ENCODE results near the gene KRTAP3-2. TPM values are rescaled to one million over a fixed set of nuclear protein-coding genes. Genes with fewer than 3 reads are reported as not detected.

Gene KRTAP3-2
- total and polyA plus RNA-seq, 2 experiments from 2014 or later = not detected

DNA sequence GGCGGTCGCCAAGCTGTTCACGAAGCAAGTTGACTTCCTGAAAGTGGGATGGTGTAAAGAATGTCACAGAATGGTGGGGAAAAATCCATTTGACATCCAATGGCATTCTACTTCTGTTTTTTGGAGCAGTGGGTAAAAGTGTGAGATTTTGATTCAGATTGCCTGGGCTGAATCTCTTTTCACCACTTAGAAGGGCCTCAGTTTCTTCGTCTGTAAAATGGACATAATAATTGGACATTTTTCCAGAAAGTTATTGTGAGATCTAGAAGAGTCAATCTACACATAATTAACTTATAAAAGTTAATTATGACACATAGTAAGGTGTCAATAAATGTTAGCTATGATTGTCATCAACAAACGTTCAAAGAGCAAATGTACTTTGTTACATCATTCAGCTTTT is 18.6 kb downstream of the KRTAP3-2 start:
- no peak for TF ChIP-seq EZH2phosphoT487 (IDR thresholded peaks at IDR 0.05; ENCODE audit: insufficient read depth, low read depth)
- TF ChIP-seq EZH2 (IDR thresholded peaks at IDR 0.05; ENCODE audit: insufficient read depth, poor library complexity, severe bottlenecking) = no peak
- Histone ChIP-seq H4K20me1 (ENCODE audit: insufficient read depth) (no peaks in the 10 kb centered on the region), H3K27me3 (replicated peaks; ENCODE audit: insufficient read depth) (no peaks in the 10 kb centered on the region), H2AFZ (no peak overlapping the region), H3F3A (ENCODE audit: insufficient read depth) (no peaks in the 10 kb centered on the region), H3K36me3 (ENCODE audit: low read depth) (no peaks in the 10 kb centered on the region), H3K79me2 (ENCODE audit: insufficient read depth) (no peaks in the 10 kb centered on the region), H3K4me3 (no peak overlapping the region), H3K27ac (no peak overlapping the region), H3K9me3 (ENCODE audit: low read depth) (no peaks in the 10 kb centered on the region), H3K9me2 (ENCODE audit: insufficient read depth) (no peaks in the 10 kb centered on the region), H3K9ac (no peak overlapping the region), H3K4me1 (ENCODE audit: insufficient read depth) (no peaks in the 10 kb centered on the region), H3K4me2 (ENCODE audit: unreplicated experiment) (no peak overlapping the region)
- no peak for DNase-seq
- WGBS, 2 experiments (ENCODE audit: low coverage in 1 of 2, low lambda C conversion rate in 2 of 2, missing lambda C conversion rate in 2 of 2) = 51 to 53% methylated on average over 5 of the region's 5 CpGs
- in situ Hi-C loops (cut with MboI) = no loop called here

- no peak overlapping the region for H2AFZ ChIP-seq
- WGBS, 2 experiments (ENCODE audit: low coverage in 1 of 2, low lambda C conversion rate in 2 of 2, missing lambda C conversion rate in 2 of 2) = 76 to 96% methylated on average over 8 of the region's 8 CpGs
- no peaks in the 10 kb centered on the region for H3K9me2 ChIP-seq (ENCODE audit: insufficient read depth)
- no peak overlapping the region for H3K4me3 ChIP-seq
- no peaks in the 10 kb centered on the region for H3K9me3 ChIP-seq (ENCODE audit: low read depth)
- H3K4me2 ChIP-seq (ENCODE audit: unreplicated experiment) = no peak overlapping the region
- H3K27me3 ChIP-seq (replicated peaks; ENCODE audit: insufficient read depth) = no peaks in the 10 kb centered on the region
- TF ChIP-seq EZH2phosphoT487 (IDR thresholded peaks at IDR 0.05; ENCODE audit: insufficient read depth, low read depth) = no peak
- TF ChIP-seq EZH2 (IDR thresholded peaks at IDR 0.05; ENCODE audit: insufficient read depth, poor library complexity, severe bottlenecking) = no peak
- no peaks in the 10 kb centered on the region for H3K4me1 ChIP-seq (ENCODE audit: insufficient read depth)
- no peaks in the 10 kb centered on the region for H3K36me3 ChIP-seq (ENCODE audit: low read depth)
- no peak for DNase-seq
- H3K9ac ChIP-seq = no peak overlapping the region
- no peaks in the 10 kb centered on the region for H4K20me1 ChIP-seq (ENCODE audit: insufficient read depth)
- no peaks in the 10 kb centered on the region for H3F3A ChIP-seq (ENCODE audit: insufficient read depth)
- no peak overlapping the region for H3K27ac ChIP-seq
- in situ Hi-C loops (cut with MboI) = no loop called here
- H3K79me2 ChIP-seq (ENCODE audit: insufficient read depth) = no peaks in the 10 kb centered on the region
Measured at GRCh38 chr17:40980596-40980995, 19.1 kb downstream of the KRTAP3-2 start.

DNA sequence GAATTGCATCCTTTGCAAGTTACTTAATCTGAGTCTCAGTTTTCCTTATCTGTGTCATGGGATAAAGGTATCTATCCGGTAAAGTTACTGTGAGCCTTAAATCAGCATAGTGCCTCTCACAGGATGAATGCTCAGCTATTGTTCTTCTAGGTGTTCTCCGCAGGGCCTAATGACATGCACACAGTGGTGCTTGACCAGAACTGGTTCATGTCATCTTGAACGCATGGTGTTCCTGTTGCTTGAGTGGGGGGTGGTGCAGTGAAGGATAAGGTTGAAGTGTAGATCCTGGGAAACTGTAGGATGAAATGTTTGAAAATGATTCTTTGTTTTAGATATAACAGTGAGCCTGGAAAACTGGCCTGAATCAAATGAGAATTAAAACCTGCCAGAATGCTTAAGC is 19.6 kb downstream of the KRTAP3-2 start:
- Histone ChIP-seq H3K4me1 (ENCODE audit: insufficient read depth) (no peaks in the 10 kb centered on the region), H4K20me1 (ENCODE audit: insufficient read depth) (no peaks in the 10 kb centered on the region), H3K9me2 (ENCODE audit: insufficient read depth) (no peaks in the 10 kb centered on the region), H3K27ac (no peak overlapping the region), H3K4me2 (ENCODE audit: unreplicated experiment) (no peak overlapping the region), H3K36me3 (ENCODE audit: low read depth) (no peaks in the 10 kb centered on the region), H2AFZ (no peak overlapping the region), H3K9ac (no peak overlapping the region), H3K27me3 (replicated peaks; ENCODE audit: insufficient read depth) (no peaks in the 10 kb centered on the region), H3K9me3 (ENCODE audit: low read depth) (no peaks in the 10 kb centered on the region), H3K79me2 (ENCODE audit: insufficient read depth) (no peaks in the 10 kb centered on the region), H3F3A (ENCODE audit: insufficient read depth) (no peaks in the 10 kb centered on the region), H3K4me3 (no peak overlapping the region)
- in situ Hi-C loops (cut with MboI) = no loop called here
- DNase-seq = no peak
- WGBS, 2 experiments (ENCODE audit: low coverage in 1 of 2, low lambda C conversion rate in 2 of 2, missing lambda C conversion rate in 2 of 2) = 96% methylated on average over 3 of the region's 3 CpGs
- TF ChIP-seq EZH2 (IDR thresholded peaks at IDR 0.05; ENCODE audit: insufficient read depth, poor library complexity, severe bottlenecking) (no peak), EZH2phosphoT487 (IDR thresholded peaks at IDR 0.05; ENCODE audit: insufficient read depth, low read depth) (no peak)

- Histone ChIP-seq H3F3A (ENCODE audit: insufficient read depth) (no peaks in the 10 kb centered on the region), H3K4me3 (no peak overlapping the region), H3K4me1 (ENCODE audit: insufficient read depth) (no peaks in the 10 kb centered on the region), H3K27me3 (replicated peaks; ENCODE audit: insufficient read depth) (no peaks in the 10 kb centered on the region), H3K4me2 (ENCODE audit: unreplicated experiment) (no peak overlapping the region), H3K9ac (no peak overlapping the region), H4K20me1 (ENCODE audit: insufficient read depth) (no peaks in the 10 kb centered on the region), H3K27ac (no peak overlapping the region), H3K9me2 (ENCODE audit: insufficient read depth) (no peaks in the 10 kb centered on the region), H3K36me3 (ENCODE audit: low read depth) (no peaks in the 10 kb centered on the region), H2AFZ (no peak overlapping the region), H3K9me3 (ENCODE audit: low read depth) (no peaks in the 10 kb centered on the region), H3K79me2 (ENCODE audit: insufficient read depth) (no peaks in the 10 kb centered on the region)
- TF ChIP-seq EZH2phosphoT487 (IDR thresholded peaks at IDR 0.05; ENCODE audit: insufficient read depth, low read depth) (no peak), EZH2 (IDR thresholded peaks at IDR 0.05; ENCODE audit: insufficient read depth, poor library complexity, severe bottlenecking) (no peak)
- in situ Hi-C loops (cut with MboI) = no loop called here
- DNase-seq = no peak
- WGBS, 2 experiments (ENCODE audit: low coverage in 1 of 2, low lambda C conversion rate in 2 of 2, missing lambda C conversion rate in 2 of 2) = 79% methylated on average over 13 of the region's 13 CpGs
Measured at GRCh38 chr17:40978575-40979151, 21.0 kb downstream of the KRTAP3-2 start.

DNA sequence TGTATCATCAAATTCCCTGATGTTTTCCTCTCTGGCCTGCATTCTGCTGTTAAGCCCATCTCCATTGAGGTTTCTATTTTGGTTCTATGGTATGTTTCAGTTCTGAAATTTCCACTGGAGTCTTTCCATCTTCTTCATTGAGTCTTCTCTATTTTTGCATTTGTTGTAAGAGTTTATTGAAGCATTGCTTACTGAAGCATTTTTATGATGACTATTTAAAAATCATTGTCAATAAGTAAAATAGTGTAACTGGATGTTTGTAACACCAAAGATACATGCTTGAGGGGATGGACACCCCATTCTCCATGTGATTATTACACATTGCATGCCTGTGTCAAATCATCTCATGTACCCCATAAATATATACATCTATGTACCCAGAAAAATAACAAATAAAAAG is 24.2 kb downstream of the KRTAP3-2 start:
- TF ChIP-seq EZH2 (IDR thresholded peaks at IDR 0.05; ENCODE audit: insufficient read depth, poor library complexity, severe bottlenecking) = no peak
- no peak for TF ChIP-seq EZH2phosphoT487 (IDR thresholded peaks at IDR 0.05; ENCODE audit: insufficient read depth, low read depth)
- Histone ChIP-seq H3K4me1 (ENCODE audit: insufficient read depth) (no peaks in the 10 kb centered on the region), H3K27me3 (replicated peaks; ENCODE audit: insufficient read depth) (no peaks in the 10 kb centered on the region), H3K9me2 (ENCODE audit: insufficient read depth) (no peaks in the 10 kb centered on the region), H3K79me2 (ENCODE audit: insufficient read depth) (no peaks in the 10 kb centered on the region), H3K36me3 (ENCODE audit: low read depth) (no peaks in the 10 kb centered on the region), H3K9me3 (ENCODE audit: low read depth) (no peaks in the 10 kb centered on the region), H3K27ac (no peak overlapping the region), H4K20me1 (ENCODE audit: insufficient read depth) (no peaks in the 10 kb centered on the region), H2AFZ (no peak overlapping the region), H3F3A (ENCODE audit: insufficient read depth) (no peaks in the 10 kb centered on the region), H3K4me3 (no peak overlapping the region), H3K4me2 (ENCODE audit: unreplicated experiment) (no peak overlapping the region), H3K9ac (no peak overlapping the region)
- in situ Hi-C loops (cut with MboI) = no loop called here
- no peak for DNase-seq

All from GM23248 (cell line).